Measurements from ENCODE around the gene ZCCHC7. TPM values are rescaled to one million over a fixed set of nuclear protein-coding genes. Genes with fewer than 3 reads are reported as not detected.
"Not testable (repeated sequence)": the region's sequence is repeated elsewhere in the genome, so short reads cannot be mapped to it uniquely, and the experiment has no call there.

ZCCHC7 gene
- total RNA-seq, 3 donors from 2014 or later (not counting 1 experiment from before 2014, with no cell fraction given), result 42.4 to 43.2 (median 42.8) TPM

- no peak overlapping the region for H3K27ac ChIP-seq (ENCODE audit: low read length)
- no peak overlapping the region for H3K4me3 Mint-ChIP-seq
These were observed 37.5 kb downstream of the ZCCHC7 start for GRCh38 chr9:37157726-37158377.

GRCh38 chr9:37163299-37163698 lies 42.9 kb downstream of the ZCCHC7 start:
- DNase-seq, result no peak
- H3K4me3 Mint-ChIP-seq, result no peak overlapping the region
- intact Hi-C loops (cut with micrococcal nuclease), result no loop called here

More at GRCh38 chr9:37157726-37158377, 37.5 kb downstream of the ZCCHC7 start:
- H3K27ac Mint-ChIP-seq, result no peak overlapping the region
- H3K36me3 Mint-ChIP-seq, result peaks cover 6% of the 10 kb centered on the region
- 94% methylated on average over 3 of the region's 4 CpGs for WGBS (ENCODE audit: insufficient coverage)
- DNase-seq (no peak), ATAC-seq (peak in 1 of 3 donors; percentile 30)
- no peaks in the 10 kb centered on the region for H3K27me3 Mint-ChIP-seq (ENCODE audit: low read depth in 2 of 2)
- peaks cover 7% of the 10 kb centered on the region for H3K36me3 ChIP-seq (ENCODE audit: control insufficient read depth, insufficient read depth, low read length)
- H3K27me3 ChIP-seq (ENCODE audit: control insufficient read depth, insufficient read depth, low read length), result no peaks in the 10 kb centered on the region
- intact Hi-C loops (cut with micrococcal nuclease), result no loop called here
- no peak for TF ChIP-seq CTCF (IDR thresholded peaks at IDR 0.05)
- H3K4me3 ChIP-seq (ENCODE audit: low read length), result no peak overlapping the region
- H3K4me1 ChIP-seq (ENCODE audit: control insufficient read depth, insufficient read depth, low read length), result peaks cover 3% of the 10 kb centered on the region
- peaks cover 9 to 16% of the 10 kb centered on the region in 2 donors for H3K4me1 Mint-ChIP-seq
- no peaks in the 10 kb centered on the region for H3K9me3 ChIP-seq (ENCODE audit: control insufficient read depth, insufficient read depth, low read length)
- H3K9me3 Mint-ChIP-seq, result no peaks in the 10 kb centered on the region

GRCh38 chr9:37164335-37164734 lies 44.0 kb downstream of the ZCCHC7 start:
- ATAC-seq; intact Hi-C loops (cut with micrococcal nuclease); H3K27ac ChIP-seq (ENCODE audit: low read length); H3K9me3 Mint-ChIP-seq; H3K4me3 Mint-ChIP-seq; H3K4me1 ChIP-seq (ENCODE audit: control insufficient read depth, insufficient read depth, low read length); H3K4me1 Mint-ChIP-seq; DNase-seq; H3K4me3 ChIP-seq (ENCODE audit: low read length); H3K9me3 ChIP-seq (ENCODE audit: control insufficient read depth, insufficient read depth, low read length); H3K27ac Mint-ChIP-seq; H3K27me3 Mint-ChIP-seq (ENCODE audit: low read depth in 2 of 2); H3K36me3 ChIP-seq (ENCODE audit: control insufficient read depth, insufficient read depth, low read length); H3K27me3 ChIP-seq (ENCODE audit: control insufficient read depth, insufficient read depth, low read length): not testable (repeated sequence)
- peaks cover 14% of the 10 kb centered on the region for H3K36me3 Mint-ChIP-seq
- WGBS (ENCODE audit: insufficient coverage), result 96% methylated on average over 4 of the region's 4 CpGs

More at GRCh38 chr9:37163299-37163698, 42.9 kb downstream of the ZCCHC7 start:
- 89% methylated on average over 3 of the region's 4 CpGs for WGBS (ENCODE audit: insufficient coverage)
- H3K27me3 ChIP-seq (ENCODE audit: control insufficient read depth, insufficient read depth, low read length), result no peaks in the 10 kb centered on the region
- H3K4me1 ChIP-seq (ENCODE audit: control insufficient read depth, insufficient read depth, low read length), result no peaks in the 10 kb centered on the region
- peaks cover 3% of the 10 kb centered on the region for H3K36me3 ChIP-seq (ENCODE audit: control insufficient read depth, insufficient read depth, low read length)
- ATAC-seq, result no peak
- Mint-ChIP-seq H3K9me3 (no peaks in the 10 kb centered on the region), H3K27me3 (ENCODE audit: low read depth in 2 of 2) (no peaks in the 10 kb centered on the region), H3K27ac (no peak overlapping the region), H3K4me1 (peaks cover under 1 to 6% of the 10 kb centered on the region in 2 donors), H3K36me3 (peaks cover 11% of the 10 kb centered on the region)
- no peak overlapping the region for H3K4me3 ChIP-seq (ENCODE audit: low read length)
- H3K27ac ChIP-seq (ENCODE audit: low read length), result no peak overlapping the region
- H3K9me3 ChIP-seq (ENCODE audit: control insufficient read depth, insufficient read depth, low read length), result no peaks in the 10 kb centered on the region
- no peak for TF ChIP-seq CTCF (IDR thresholded peaks at IDR 0.05)

GRCh38 chr9:37165644-37166043 lies 45.3 kb downstream of the ZCCHC7 start:
- WGBS (ENCODE audit: insufficient coverage), result 100% methylated on average over 1 of the region's 1 CpG
- H3K9me3 Mint-ChIP-seq, result no peaks in the 10 kb centered on the region
- H3K27me3 Mint-ChIP-seq (ENCODE audit: low read depth in 2 of 2), result no peaks in the 10 kb centered on the region
- no peak for DNase-seq
- no peaks in the 10 kb centered on the region for H3K4me1 ChIP-seq (ENCODE audit: control insufficient read depth, insufficient read depth, low read length)
- no peaks in the 10 kb centered on the region for H3K9me3 ChIP-seq (ENCODE audit: control insufficient read depth, insufficient read depth, low read length)
- H3K36me3 Mint-ChIP-seq, result peaks cover 14% of the 10 kb centered on the region
- H3K27ac ChIP-seq (ENCODE audit: low read length), result no peak overlapping the region
- peaks cover 4 to 6% of the 10 kb centered on the region in 2 donors for H3K4me1 Mint-ChIP-seq
- no peak for TF ChIP-seq CTCF (IDR thresholded peaks at IDR 0.05)
- no peak overlapping the region for H3K27ac Mint-ChIP-seq
- H3K4me3 Mint-ChIP-seq, result no peak overlapping the region
- intact Hi-C loops (cut with micrococcal nuclease), result no loop called here
- H3K4me3 ChIP-seq (ENCODE audit: low read length), result no peak overlapping the region
- ATAC-seq, result no peak
- H3K36me3 ChIP-seq (ENCODE audit: control insufficient read depth, insufficient read depth, low read length), result peaks cover 3% of the 10 kb centered on the region
- H3K27me3 ChIP-seq (ENCODE audit: control insufficient read depth, insufficient read depth, low read length), result no peaks in the 10 kb centered on the region
